GM21786 (cell line): ENCODE measurements around the gene CDCA3.

ENCODE experiments used
- ATAC-seq: cut with Tn5 transposase; IDR thresholded peaks from one replicate; pipeline ENCODE4 v1.9.1; 2021; ENCODE audit not compliant: unreplicated experiment

CDCA3 gene

DNA sequence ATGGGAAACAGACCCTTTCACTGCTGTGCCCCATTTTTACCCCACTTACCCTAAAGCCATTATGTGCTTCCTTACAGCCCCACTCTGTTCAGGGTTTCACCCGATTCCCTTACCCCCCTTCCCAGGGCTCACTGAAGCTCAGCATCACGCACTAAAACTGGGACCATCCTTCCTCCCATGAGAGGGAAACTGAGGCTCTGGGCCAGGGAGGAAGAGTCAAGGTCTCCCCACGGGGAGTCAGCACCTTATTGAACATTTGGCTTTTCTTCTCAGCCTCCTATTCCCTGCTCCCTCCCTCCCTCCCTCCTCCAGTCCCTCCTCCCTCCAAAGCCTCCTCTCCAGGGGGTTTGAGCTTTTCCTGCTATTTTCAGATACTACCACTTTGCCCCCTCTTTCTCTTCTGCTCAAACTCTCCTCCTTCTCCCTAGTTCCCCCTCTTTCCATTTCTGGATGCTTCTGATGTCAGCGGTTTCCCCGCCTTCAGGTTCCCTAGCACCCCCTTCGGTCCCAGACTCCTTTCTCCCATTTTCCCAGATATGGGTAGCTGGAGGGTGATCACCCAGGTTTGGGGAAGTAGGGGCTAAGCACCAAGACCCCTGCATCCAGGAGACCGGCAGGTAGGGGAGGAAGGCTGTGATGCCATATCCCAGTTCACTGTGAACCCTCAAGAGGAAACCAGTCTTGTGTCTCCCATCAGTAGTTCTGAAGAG is 28.5 kb downstream of the CDCA3 start:
- ATAC-seq = no peak

- no peak for ATAC-seq
Observed at GRCh38 chr12:6821591-6822425, 29.3 kb downstream of the CDCA3 start, which contains the start of gene GPR162. GPR162 (plus strand) TSS chr12:6821821; CDS start chr12:6823899, 2,078 bp downstream.

GRCh38 chr12:6820166-6820565 is 30.9 kb downstream of the CDCA3 start:
- no peak for ATAC-seq

- ATAC-seq = no peak
Observed at GRCh38 chr12:6819106-6820030, 31.7 kb downstream of the CDCA3 start.

DNA sequence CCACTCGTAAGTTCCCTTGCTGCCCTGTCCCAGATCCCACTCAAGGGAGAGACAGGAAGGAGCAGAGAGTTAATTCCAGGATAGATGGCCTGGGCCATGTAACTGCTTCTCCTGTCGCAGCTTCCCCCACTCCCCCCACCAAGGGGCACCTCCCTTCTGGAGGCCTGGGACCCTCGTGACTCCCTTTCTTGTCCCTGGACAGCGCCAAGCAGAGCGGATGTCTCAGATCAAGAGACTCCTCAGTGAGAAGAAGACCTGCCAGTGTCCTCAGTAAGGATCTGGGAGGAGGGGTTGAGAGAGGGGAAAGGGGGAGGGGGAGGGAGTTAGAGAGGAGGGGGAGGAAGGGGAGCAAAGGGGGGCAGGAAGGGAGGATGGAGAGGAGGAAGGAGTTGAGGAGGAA is 32.4 kb downstream of the CDCA3 start:
- no peak for ATAC-seq

- ATAC-seq = no peak
Observed at GRCh38 chr12:6818222-6818621, 32.9 kb downstream of the CDCA3 start.

GRCh38 chr12:6817662-6818157 is 33.4 kb downstream of the CDCA3 start:
- no peak for ATAC-seq

- no peak for ATAC-seq
Observed at GRCh38 chr12:6817098-6817497, 34.0 kb downstream of the CDCA3 start.

DNA sequence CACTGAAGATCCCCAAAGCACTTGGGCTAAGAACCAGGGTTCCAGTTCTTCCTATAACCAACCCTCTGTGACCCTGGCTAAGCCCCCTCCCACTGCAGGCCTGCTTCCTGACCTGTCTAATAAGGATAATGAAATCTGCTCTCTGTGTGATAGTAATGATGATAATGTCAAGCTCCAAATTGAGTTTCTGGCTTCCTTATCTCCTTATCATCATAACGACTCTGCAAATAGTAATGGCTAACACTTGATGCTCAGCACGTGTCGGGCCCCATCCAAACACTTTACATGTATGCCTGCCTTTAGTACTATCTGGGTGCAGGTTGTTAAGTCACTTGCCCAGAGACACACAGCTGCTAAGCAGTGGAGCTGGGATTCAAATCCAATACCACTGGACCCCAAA is 34.5 kb downstream of the CDCA3 start:
- no peak for ATAC-seq

DNA sequence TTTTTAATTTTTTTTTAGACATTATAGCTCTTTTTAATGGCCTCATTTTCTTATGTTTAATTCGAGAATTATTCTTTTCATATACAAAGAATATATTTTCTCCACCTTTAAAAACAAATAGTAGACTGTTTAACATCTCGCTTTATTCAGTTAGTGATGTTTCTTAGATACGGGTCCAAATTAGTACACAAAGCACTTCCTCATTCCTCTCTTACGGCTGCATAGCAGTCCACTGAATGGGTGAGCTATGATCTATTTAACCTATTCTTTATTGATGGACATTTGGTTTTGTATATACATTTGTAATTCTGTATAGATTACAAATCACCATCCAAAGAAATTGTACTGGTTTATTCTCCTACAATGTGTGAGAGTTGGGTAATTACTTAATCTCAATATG is 37.7 kb downstream of the CDCA3 start:
- no peak for ATAC-seq

DNA sequence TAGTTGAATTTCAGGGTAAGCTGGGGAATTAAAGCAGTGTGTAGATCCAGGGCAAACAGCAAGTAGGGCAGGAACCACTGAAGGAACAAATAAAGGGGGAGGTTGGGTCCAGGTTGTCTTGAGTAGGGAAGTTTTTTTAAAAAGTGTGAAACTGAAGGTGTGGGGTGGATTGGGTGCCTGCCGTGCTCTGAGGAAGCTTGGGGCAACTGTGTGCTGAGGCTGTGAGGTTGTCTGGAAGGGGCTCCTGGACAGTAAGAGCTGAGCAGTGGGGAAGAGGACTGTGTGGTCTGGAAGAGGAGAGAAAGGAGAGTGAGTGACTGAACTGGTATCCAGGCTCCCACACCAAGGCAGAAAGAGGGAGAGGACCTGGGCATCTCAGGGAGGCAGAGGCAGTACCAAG is 40.3 kb downstream of the CDCA3 start:
- no peak for ATAC-seq

- ATAC-seq = no peak
Observed at GRCh38 chr12:6809056-6809455, 42.0 kb downstream of the CDCA3 start.

GRCh38 chr12:6807170-6807569 is 43.9 kb downstream of the CDCA3 start:
- no peak for ATAC-seq

GRCh38 chr12:6799147-6799546 is 51.9 kb downstream of the CDCA3 start:
- no peak for ATAC-seq
